NCI-H748 treated with DMSO at 0.1 percent for 48 hours (cell line): ENCODE data around the gene TNF.
"Not testable (repeated sequence)": the region's sequence is repeated elsewhere in the genome, so short reads cannot be mapped to it uniquely, and the experiment has no call there.

ENCODE experiments used
- DNase-seq: peaks from one replicate; lab custom pipeline; 2025; lab: John Stamatoyannopoulos, UW

TNF gene

GRCh38 chr6:31544676-31545075, 30.7 kb upstream of the TNF start:
- no peak for DNase-seq

GRCh38 chr6:31545291-31545690, 30.1 kb upstream of the TNF start:
- no peak for DNase-seq

GRCh38 chr6:31546339-31546957, 28.9 kb upstream of the TNF start, which contains the start of gene ATP6V1G2:
ATP6V1G2 (minus strand) TSS chr6:31546608; CDS start chr6:31546559, 49 bp downstream.
- peak; percentile 99 for DNase-seq

- peak; percentile 98 for DNase-seq
These were observed 28.2 kb upstream of the TNF start, which contains the start of gene NFKBIL1 for GRCh38 chr6:31546958-31547726. NFKBIL1 (plus strand) TSS chr6:31547608; CDS start chr6:31547695, 87 bp downstream.

GRCh38 chr6:31547727-31548543, 27.4 kb upstream of the TNF start:
- DNase-seq = no peak

GRCh38 chr6:31548544-31548873, 26.9 kb upstream of the TNF start:
- DNase-seq = no peak

GRCh38 chr6:31551371-31551770, 24.0 kb upstream of the TNF start:
- not testable (repeated sequence) for DNase-seq

- no peak for DNase-seq
These were observed 19.1 kb upstream of the TNF start for GRCh38 chr6:31556307-31556706.

- DNase-seq = no peak
These were observed 17.7 kb upstream of the TNF start for GRCh38 chr6:31557443-31558317.

GRCh38 chr6:31558318-31558625, 17.1 kb upstream of the TNF start:
- no peak for DNase-seq

- no peak for DNase-seq
These were observed 16.5 kb upstream of the TNF start for GRCh38 chr6:31558631-31559500.

GRCh38 chr6:31559606-31559957, 15.8 kb upstream of the TNF start:
- DNase-seq = no peak

- no peak for DNase-seq
These were observed 15.2 kb upstream of the TNF start for GRCh38 chr6:31559958-31560696.

- no peak for DNase-seq
These were observed 14.7 kb upstream of the TNF start for GRCh38 chr6:31560697-31561058.

- DNase-seq = no peak
These were observed 7.6 kb upstream of the TNF start for GRCh38 chr6:31567531-31568370.

GRCh38 chr6:31568537-31568961, 6.8 kb upstream of the TNF start:
- DNase-seq = no peak

GRCh38 chr6:31569861-31570536, 5.4 kb upstream of the TNF start:
- no peak for DNase-seq

- no peak for DNase-seq
These were observed 3.1 kb upstream of the TNF start, which contains the start of gene LTA for GRCh38 chr6:31572041-31572911. LTA (plus strand) TSS chr6:31572289; CDS start chr6:31572743, 454 bp downstream.
